ENCODE data around the gene SQSTM1.

GRCh38 chr5:179874136-179874535 is 53.4 kb downstream of the SQSTM1 start:
- no peak for TF ChIP-seq CTCF (IDR thresholded peaks at IDR 0.05)
- TF ChIP-seq POLR2A (IDR thresholded peaks at IDR 0.05) = no peak
